Natural killer cell treated with Interleukin-12 subunit alpha and Interleukin-12 subunit beta and Interleukin-15 and Interleukin-18, amount 100 ng/mL, for 72 hours (primary cell): ENCODE data around the gene ACSL5. TPM values are rescaled to one million over a fixed set of nuclear protein-coding genes. Genes with fewer than 3 reads are reported as not detected.
A peak's percentile ranks its signal among the peaks of the same experiment; 100 is the strongest.

ENCODE experiments used
- ATAC-seq, 2 donors: fragments of 150-1000 bp; cut with Tn5 transposase in 1 of 2; sonication (Bioruptor Pico), chemical (Tn5 transposase) in 1 of 2; 2 replicates each; pipeline ENCODE4 v1.10.0; 2021
- DNase-seq: peaks from one replicate; pipeline ENCODE4 v3.0.0; 2022; ENCODE audit warnings: low spot score
- H3K27ac Mint-ChIP-seq, 2 donors: 1 replicate in 1 of 2; 2 replicates in 1 of 2; pipeline ENCODE4 v1.8.0; 2022; ENCODE audit warnings: mixed read lengths in 2 of 2, mild to moderate bottlenecking in 1 of 2, moderate library complexity in 1 of 2
- H3K27me3 Mint-ChIP-seq, 2 donors: 1 replicate in 1 of 2; 2 replicates in 1 of 2; pipeline ENCODE4 v1.8.0; 2022; ENCODE audit warnings: mixed read lengths in 2 of 2
- H3K36me3 Mint-ChIP-seq: one replicate; pipeline ENCODE4 v1.8.0; 2022; ENCODE audit warnings: mixed read lengths
- H3K4me1 Mint-ChIP-seq, 2 donors: 1 replicate in 1 of 2; 2 replicates in 1 of 2; pipeline ENCODE4 v1.8.0; 2022; ENCODE audit warnings: low read depth in 2 of 2, mixed read lengths in 2 of 2, mild to moderate bottlenecking in 1 of 2
- H3K4me3 Mint-ChIP-seq: one replicate; pipeline ENCODE4 v1.8.0; 2022; ENCODE audit warnings: mixed read lengths
- H3K9me3 Mint-ChIP-seq: 2 replicates; pipeline ENCODE4 v1.8.0; 2022; ENCODE audit warnings: mixed read lengths
- total RNA-seq, 2 donors: library from RNA; stranded (reverse); gene quantifications; one replicate each; pipeline ENCODE4 v1.2.3, GENCODE V29; 2022

Gene ACSL5
- total RNA-seq, 2 donors from 2014 or later, result 85.4 to 111 TPM

DNA sequence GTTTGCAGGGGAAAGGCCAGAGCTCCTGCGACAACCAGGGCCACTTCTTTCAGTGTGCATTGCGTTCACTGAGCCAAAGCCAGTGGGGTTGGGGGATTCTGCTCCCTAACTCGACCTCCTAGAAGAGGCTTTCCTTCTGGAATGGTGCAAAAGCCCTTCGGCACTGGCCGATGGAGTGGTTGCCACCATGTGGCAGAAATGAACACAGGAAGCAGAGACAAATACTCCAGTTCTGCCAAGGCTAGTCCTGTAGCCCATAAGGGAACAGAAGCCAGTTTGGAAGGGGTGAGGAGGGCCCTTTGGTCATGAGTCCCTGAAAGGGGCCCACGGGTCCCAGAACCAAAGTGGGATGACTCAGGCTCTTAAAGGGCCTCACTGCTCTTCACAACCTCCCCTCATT is 29.7 kb upstream of the ACSL5 start:
- no peaks in the 10 kb centered on the region for H3K36me3 Mint-ChIP-seq

DNA sequence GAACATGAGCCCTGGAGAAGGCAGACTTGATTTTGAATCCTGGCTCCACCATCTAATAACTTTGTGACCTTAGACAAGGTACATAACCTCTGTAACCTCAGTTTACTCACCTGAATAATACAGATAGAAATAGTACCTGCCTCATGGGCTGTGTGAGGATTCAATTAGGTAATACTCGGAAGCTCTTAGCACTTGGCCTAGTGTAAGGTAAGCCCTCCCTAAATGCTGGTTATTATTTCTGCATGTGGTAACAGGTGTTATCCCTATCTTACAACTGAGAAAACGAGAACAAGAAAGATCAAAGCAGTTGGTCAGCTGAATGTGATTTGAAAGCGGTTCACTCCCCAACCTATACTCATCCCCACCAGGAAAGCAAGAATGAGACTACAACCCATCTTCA is 28.7 kb upstream of the ACSL5 start:
- Mint-ChIP-seq H3K27ac (no peak overlapping the region), H3K27me3 (peaks cover 0 to 2% of the 10 kb centered on the region in 2 donors), H3K9me3 (no peaks in the 10 kb centered on the region), H3K4me3 (no peak overlapping the region), H3K4me1 (peaks cover 0 to 4% of the 10 kb centered on the region in 2 donors), H3K36me3 (no peaks in the 10 kb centered on the region)
- ATAC-seq, result peak in 1 of 2 donors; percentile 28
- no peak for DNase-seq

More for the DNA sequence above, 29.7 kb upstream of the ACSL5 start:
- Mint-ChIP-seq H3K27me3 (peaks cover 0 to 2% of the 10 kb centered on the region in 2 donors), H3K4me3 (no peak overlapping the region), H3K9me3 (no peaks in the 10 kb centered on the region), H3K27ac (no peak overlapping the region), H3K4me1 (peaks cover 0 to 4% of the 10 kb centered on the region in 2 donors)
- no peak for DNase-seq
- no peak for ATAC-seq

DNA sequence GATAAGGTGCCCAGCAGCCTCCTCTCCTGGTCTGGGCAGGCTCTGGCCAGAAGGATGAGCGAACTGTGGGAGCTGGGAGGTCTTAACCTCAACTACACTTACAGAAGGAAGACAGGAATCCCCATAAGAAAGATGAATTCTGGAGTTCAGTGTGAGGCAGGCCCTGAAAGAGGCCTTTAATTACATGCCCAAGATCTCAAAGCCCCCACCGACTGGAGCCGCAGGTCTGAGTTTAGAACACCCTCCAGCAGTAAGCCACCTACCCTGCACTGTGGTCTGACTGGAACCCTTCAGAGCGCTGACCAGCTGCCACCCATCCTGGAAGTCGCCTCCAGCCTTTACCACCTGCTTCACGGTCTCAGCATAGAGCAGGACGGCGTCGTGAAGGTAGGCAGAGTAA is 28.2 kb upstream of the ACSL5 start:
- ATAC-seq (no peak), DNase-seq (no peak)
- Mint-ChIP-seq H3K27ac (no peak overlapping the region), H3K4me1 (peaks cover 0 to 4% of the 10 kb centered on the region in 2 donors), H3K9me3 (no peaks in the 10 kb centered on the region), H3K36me3 (no peaks in the 10 kb centered on the region), H3K4me3 (no peak overlapping the region), H3K27me3 (peaks cover 0 to 2% of the 10 kb centered on the region in 2 donors)

DNA sequence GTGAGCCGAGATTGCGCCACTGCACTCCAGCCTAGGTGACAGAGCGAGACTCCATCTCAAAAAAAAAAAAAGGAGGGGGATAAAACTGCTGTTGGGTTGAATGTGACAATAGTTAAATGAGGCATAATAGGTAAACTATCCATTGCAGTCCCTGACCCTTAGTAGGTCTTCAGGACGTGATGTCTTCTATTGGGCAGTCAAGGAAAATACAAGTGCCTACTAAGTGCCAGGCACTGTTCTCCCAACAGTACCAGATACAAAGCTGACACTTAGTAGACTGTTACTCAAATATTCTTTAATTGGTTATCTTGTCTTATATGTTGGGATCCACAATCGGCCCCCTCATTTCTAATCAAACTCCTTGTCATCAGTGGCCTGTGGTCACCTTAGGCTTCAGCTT is 27.1 kb upstream of the ACSL5 start:
- Mint-ChIP-seq H3K27ac (no peak overlapping the region), H3K27me3 (peaks cover 0 to 2% of the 10 kb centered on the region in 2 donors), H3K36me3 (no peaks in the 10 kb centered on the region), H3K9me3 (no peaks in the 10 kb centered on the region), H3K4me3 (no peak overlapping the region), H3K4me1 (peaks cover 0 to 4% of the 10 kb centered on the region in 2 donors)
- DNase-seq (no peak), ATAC-seq (no peak)

DNA sequence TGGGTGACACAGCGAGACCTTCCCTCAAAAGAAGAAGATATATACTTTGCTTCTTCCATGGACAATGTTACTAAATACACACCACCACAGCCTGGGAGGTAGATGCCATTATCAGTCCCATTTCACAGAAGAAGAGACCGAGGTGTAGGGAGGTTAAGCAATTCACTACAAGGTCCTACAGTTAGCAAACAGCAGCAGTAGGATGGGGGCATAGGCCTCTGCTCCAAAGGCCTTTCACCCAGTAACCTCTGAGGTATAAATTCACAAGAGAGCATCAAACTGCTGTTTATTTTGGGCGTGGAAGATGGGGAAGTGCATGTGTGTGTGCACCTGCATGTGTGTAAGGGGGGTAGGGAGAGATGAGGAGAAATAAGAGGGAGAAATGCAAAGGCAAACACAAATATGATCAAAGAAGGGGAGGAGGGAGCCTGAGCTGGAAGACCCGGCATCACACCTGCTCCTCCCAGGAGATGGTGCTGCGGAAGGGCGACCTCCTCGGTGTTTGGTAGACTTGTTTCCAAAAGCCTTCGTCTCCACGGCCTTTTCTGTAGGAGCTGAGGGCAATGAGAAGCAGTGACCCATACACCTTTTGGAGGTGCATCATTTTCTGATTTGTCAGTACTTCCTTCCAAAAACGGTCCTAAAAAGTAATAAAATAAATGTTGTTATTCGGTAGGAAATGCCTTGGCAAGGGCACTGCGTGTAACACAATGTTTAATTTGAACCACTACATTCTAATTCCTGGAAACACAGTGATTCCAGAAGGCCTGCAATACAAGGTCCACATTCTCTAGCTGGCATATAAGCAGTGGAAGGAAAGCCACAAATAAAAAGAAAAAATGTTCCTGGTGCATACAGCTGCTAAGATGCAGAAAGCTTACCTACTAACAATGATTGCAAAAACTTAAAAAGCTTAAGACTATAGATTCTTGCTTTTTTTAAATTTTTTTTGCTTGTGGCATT is 25.9 kb upstream of the ACSL5 start:
- no peak for ATAC-seq
- peaks cover 0 to 4% of the 10 kb centered on the region in 2 donors for H3K4me1 Mint-ChIP-seq
- DNase-seq, result no peak
- H3K4me3 Mint-ChIP-seq, result no peak overlapping the region
- no peak overlapping the region for H3K27ac Mint-ChIP-seq
- peaks cover 0 to 2% of the 10 kb centered on the region in 2 donors for H3K27me3 Mint-ChIP-seq
- no peaks in the 10 kb centered on the region for H3K9me3 Mint-ChIP-seq
- no peaks in the 10 kb centered on the region for H3K36me3 Mint-ChIP-seq

DNA sequence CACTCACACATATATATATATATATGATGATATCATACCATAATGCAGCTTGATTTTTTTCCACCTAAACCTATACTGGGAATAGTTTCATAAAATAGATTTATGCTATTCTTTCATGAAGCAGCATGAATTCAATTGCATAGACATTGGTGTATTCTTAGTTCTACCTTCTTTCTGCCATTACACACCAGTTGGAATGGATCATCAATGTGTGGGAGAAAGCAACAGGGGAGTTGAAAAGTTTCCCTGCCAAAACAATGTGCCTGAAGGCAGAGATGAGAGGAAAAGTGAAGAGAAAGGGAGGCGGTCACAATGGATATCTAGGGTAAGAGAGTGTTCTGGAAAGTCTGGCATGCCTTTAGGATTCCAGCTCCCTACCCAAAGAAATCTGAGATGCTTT is 25.2 kb upstream of the ACSL5 start:
- Mint-ChIP-seq H3K4me3 (no peak overlapping the region), H3K4me1 (peaks cover 0 to 4% of the 10 kb centered on the region in 2 donors), H3K27ac (no peak overlapping the region), H3K9me3 (no peaks in the 10 kb centered on the region), H3K27me3 (peaks cover 0 to 2% of the 10 kb centered on the region in 2 donors), H3K36me3 (no peaks in the 10 kb centered on the region)
- DNase-seq, result no peak
- ATAC-seq, result no peak

DNA sequence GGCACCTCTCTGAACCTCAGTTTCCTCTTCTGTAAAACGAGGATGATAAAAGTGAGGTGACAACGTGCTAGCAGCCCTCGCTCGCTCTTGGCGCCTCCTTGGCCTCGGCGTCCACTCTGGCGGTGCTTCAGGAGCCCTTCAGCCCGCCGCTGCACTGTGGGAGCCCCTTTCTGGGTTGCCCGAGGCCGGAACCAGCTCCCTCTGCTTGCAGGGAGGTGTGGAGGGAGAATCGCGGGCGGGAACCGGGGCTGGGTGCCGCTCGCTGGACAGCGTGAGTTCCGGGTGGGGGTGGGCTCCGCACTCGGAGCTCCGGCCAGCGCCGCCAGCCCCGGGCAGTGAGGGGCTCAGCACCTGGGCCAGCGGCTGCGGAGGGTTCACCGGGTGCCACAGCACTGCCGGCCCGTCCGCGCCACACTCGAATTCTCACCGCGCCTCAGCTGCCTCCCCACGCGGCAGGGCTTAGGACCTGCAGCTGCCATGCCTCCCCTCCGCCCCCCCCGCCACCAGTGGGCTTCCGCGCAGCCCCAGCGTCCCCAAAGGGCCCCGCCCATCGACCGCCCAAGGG is 24.3 kb upstream of the ACSL5 start:
- peaks cover 0 to 4% of the 10 kb centered on the region in 2 donors for H3K4me1 Mint-ChIP-seq
- no peaks in the 10 kb centered on the region for H3K9me3 Mint-ChIP-seq
- H3K27ac Mint-ChIP-seq, result no peak overlapping the region
- no peaks in the 10 kb centered on the region for H3K36me3 Mint-ChIP-seq
- H3K27me3 Mint-ChIP-seq, result peaks cover 0 to 2% of the 10 kb centered on the region in 2 donors
- no peak overlapping the region for H3K4me3 Mint-ChIP-seq
- DNase-seq, result no peak
- ATAC-seq, result no peak

DNA sequence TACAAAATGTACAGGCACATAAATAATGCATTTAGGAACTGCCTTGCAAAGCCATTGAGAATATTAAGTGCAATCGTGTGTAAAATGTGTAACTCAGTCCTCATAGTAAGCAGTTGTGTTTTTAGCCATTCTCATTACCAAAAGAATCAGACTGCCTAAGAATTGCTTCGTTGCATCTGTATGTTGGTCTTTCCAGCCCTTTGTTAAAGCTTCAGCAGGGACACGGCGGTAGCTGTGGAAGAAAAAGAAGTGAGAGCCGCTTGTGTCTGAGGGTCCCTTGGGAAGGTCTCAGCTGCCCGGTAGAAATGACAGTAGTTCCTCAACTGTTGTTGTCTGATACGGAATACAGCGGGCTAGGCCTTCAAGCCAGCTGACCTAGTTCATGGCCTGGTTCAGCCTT is 22.8 kb upstream of the ACSL5 start:
- no peaks in the 10 kb centered on the region for H3K9me3 Mint-ChIP-seq
- no peaks in the 10 kb centered on the region for H3K36me3 Mint-ChIP-seq
- no peak for DNase-seq
- H3K4me1 Mint-ChIP-seq, result no peaks in the 10 kb centered on the region
- H3K27me3 Mint-ChIP-seq, result peaks cover 0 to 2% of the 10 kb centered on the region in 2 donors
- ATAC-seq, result no peak
- H3K4me3 Mint-ChIP-seq, result no peak overlapping the region
- H3K27ac Mint-ChIP-seq, result no peak overlapping the region

DNA sequence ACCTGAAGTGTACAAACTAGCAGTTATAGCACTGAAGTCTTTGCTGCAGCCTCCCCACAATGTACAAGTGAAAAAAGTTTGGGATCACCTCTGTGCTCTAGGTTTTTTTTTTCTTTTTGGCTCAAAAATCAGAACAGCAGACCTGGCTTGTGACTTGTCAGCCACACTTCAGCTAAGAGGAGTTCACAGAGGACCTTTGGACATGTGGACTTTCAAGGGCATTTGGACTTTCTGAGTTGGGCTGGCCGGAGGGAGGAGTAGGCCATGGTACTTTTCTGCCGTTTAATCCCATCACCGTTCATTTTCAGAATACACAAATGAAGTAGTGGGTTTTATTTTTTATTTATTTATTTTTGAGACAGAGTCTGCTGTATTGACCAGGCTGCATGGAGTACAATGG is 21.9 kb upstream of the ACSL5 start:
- Mint-ChIP-seq H3K27ac (no peak overlapping the region), H3K4me1 (no peaks in the 10 kb centered on the region), H3K27me3 (peaks cover 0 to 2% of the 10 kb centered on the region in 2 donors), H3K36me3 (no peaks in the 10 kb centered on the region), H3K9me3 (no peaks in the 10 kb centered on the region), H3K4me3 (no peak overlapping the region)
- no peak for ATAC-seq
- no peak for DNase-seq

DNA sequence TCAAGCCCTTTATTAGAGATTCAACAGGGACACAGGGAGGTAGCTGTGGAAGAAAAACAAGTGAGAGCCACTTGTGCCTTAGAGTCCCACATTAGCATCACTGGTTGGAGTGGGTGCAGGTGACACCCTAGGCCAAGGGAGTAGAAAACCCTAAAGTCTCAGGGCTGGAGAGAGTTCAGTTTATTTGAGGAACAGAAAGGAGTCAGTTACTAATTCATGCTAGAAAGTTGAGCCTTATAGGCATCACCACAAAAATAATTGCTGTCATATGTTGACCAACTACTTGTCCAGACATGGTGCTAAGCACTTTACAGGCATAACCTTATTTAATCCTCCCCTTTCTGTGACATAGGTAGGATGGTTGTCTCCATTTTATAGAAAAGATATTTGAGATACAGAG is 20.9 kb upstream of the ACSL5 start:
- H3K4me3 Mint-ChIP-seq, result no peak overlapping the region
- no peaks in the 10 kb centered on the region for H3K27me3 Mint-ChIP-seq
- no peak for ATAC-seq
- no peaks in the 10 kb centered on the region for H3K9me3 Mint-ChIP-seq
- no peaks in the 10 kb centered on the region for H3K36me3 Mint-ChIP-seq
- H3K4me1 Mint-ChIP-seq, result no peaks in the 10 kb centered on the region
- DNase-seq, result no peak
- no peak overlapping the region for H3K27ac Mint-ChIP-seq

DNA sequence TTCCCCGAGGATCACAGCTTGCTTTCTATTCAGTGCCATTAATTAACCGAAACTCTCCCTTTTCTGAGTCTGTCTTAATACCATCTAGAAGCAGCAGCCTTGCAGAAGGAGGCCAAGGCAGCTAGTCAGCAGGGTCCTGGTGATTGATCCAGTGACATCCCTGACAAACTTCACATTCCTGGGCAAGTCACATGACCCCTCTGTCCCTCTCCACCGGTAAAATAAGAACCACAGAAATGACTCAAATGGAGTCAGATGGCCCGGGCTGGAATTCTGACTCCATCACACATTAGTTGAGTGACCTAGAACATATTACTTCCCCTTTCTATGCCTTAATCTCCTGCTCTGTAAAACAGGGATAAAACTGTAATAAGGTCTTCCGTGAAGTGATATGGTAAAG is 17.2 kb upstream of the ACSL5 start:
- no peaks in the 10 kb centered on the region for H3K36me3 Mint-ChIP-seq
- H3K4me1 Mint-ChIP-seq, result no peaks in the 10 kb centered on the region
- ATAC-seq, result no peak
- H3K27me3 Mint-ChIP-seq, result peaks cover 0 to 9% of the 10 kb centered on the region in 2 donors
- DNase-seq, result no peak
- H3K4me3 Mint-ChIP-seq, result no peak overlapping the region
- H3K9me3 Mint-ChIP-seq, result no peaks in the 10 kb centered on the region
- H3K27ac Mint-ChIP-seq, result no peak overlapping the region

DNA sequence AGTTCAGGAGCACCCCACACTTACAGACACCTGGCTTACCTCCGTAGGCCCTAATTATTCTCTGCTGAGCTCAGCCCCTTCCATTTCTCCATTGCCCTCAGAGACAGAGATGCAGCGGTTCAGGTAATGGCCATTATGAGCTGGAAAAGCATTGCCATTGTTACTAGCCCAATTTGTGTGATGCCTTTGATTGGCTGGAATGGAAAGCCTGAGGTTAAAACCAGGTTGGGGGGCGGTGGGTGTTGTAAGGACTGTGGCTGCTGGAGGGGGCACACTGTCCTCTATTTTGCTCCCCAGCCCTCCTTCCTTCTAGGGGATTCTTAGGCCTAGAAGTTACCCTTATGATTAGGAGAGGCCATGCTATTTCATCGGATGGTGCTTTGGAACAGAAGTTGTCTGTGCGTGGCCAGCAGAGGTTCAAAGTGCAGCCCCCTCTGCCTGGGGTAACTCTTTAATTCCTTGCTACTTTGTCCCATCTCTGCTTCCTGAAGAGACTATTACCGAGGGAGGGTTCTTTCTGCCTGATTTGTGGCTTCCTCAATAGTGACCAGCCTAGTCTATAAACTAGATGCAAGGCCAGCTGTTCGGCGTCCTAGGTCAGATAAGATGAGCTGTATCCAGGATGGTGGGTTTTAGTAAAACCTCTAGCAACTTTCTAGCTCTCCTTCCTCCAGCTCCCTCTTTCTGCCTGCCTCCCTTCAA is 14.2 kb upstream of the ACSL5 start:
- Mint-ChIP-seq H3K9me3 (no peaks in the 10 kb centered on the region), H3K27ac (no peak overlapping the region), H3K27me3 (peaks cover 0 to 11% of the 10 kb centered on the region in 2 donors), H3K4me3 (no peak overlapping the region), H3K4me1 (peaks cover 0 to 1% of the 10 kb centered on the region in 2 donors), H3K36me3 (no peaks in the 10 kb centered on the region)
- DNase-seq (no peak), ATAC-seq (no peak)

DNA sequence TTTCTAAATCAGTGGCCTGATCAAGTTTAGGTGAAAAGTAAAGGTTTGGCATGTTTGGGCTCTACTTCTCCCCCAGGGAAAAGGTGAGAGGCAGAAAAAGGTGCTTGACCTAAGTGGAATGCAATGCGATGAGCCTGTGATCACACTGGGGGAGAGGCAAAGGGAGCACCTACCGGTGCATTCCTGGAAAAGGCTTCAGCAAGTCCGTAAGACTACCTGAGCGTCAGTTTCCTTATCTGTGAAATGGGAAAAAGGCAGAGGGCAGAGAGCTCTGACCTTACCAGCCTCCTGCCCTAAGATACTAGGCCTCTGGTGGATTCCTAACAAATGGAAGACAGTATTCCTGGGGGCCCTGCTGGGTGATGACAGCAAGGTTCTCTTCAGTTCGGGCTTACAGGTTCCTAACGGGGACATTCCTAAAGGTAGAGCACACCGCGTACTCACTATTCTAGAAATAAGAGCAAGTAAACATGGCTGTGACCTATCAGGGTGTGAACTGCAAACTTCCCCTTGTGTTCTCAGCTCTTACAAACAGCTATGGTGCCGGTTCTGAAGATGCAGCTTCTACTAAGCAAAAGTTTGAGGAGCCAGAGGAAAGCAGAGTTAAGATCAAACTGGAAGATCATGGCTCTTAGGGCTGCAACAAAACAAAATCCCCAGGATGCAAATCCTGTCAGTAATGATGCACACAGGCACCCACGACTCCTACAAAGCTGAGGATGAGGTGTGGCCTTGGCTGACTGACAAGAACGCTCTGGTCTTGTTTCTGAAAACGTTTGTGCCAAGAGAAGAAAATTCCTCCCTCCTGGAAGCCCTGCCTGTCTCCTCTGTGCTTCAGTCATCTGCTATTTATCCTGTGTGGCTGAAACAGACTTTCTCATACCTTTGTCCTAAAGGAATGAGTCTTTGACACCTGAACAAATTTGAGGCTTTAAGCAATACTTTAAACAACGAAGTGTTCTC is 13.3 kb upstream of the ACSL5 start:
- Mint-ChIP-seq H3K4me1 (peaks cover 0 to 9% of the 10 kb centered on the region in 2 donors), H3K27ac (no peak overlapping the region), H3K36me3 (no peaks in the 10 kb centered on the region), H3K4me3 (no peak overlapping the region), H3K9me3 (no peaks in the 10 kb centered on the region), H3K27me3 (peaks cover 0 to 17% of the 10 kb centered on the region in 2 donors)
- DNase-seq, result no peak
- ATAC-seq, result peak in 1 of 2 donors; percentile 19
